ENCODE data around the gene GRN. TPM values are rescaled to one million over a fixed set of nuclear protein-coding genes. Genes with fewer than 3 reads are reported as not detected.

The GRN gene
- total RNA-seq, 2 experiments from 2014 or later, result 56.5 to 69.2 TPM

DNA sequence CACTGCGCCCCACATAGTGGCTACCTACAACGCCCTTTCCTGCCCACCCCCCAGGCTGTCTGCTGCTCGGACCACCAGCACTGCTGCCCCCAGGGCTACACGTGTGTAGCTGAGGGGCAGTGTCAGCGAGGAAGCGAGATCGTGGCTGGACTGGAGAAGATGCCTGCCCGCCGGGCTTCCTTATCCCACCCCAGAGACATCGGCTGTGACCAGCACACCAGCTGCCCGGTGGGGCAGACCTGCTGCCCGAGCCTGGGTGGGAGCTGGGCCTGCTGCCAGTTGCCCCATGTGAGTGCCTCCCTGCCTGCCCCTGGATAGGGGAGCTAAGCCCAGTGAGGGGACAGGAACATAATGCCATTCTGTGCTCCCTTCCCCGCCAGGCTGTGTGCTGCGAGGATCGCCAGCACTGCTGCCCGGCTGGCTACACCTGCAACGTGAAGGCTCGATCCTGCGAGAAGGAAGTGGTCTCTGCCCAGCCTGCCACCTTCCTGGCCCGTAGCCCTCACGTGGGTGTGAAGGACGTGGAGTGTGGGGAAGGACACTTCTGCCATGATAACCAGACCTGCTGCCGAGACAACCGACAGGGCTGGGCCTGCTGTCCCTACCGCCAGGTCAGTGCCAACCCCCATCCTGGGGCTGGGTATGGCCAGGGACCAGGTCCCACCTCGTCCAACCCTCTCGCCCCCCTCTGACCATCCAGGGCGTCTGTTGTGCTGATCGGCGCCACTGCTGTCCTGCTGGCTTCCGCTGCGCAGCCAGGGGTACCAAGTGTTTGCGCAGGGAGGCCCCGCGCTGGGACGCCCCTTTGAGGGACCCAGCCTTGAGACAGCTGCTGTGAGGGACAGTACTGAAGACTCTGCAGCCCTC lies 7.1 kb downstream of the GRN start:
- CTCF ChIA-PET, result interaction anchor here (1.1 to 6.2 kb wide), 9 partner anchors 10 to 201 kb away, joined by 3 to 64 read pairs (median 11); partner anchors contain the start of gene FAM171A2
- Mint-ChIP-seq H3K27me3 (peaks cover 12% of the 10 kb centered on the region), H3K27ac (no peak overlapping the region), H3K4me1 (peaks cover 18% of the 10 kb centered on the region), H3K9me3 (ENCODE audit: low read depth) (no peaks in the 10 kb centered on the region), H3K4me3 (no peak overlapping the region), H3K36me3 (peaks cover 5% of the 10 kb centered on the region)
- no peak for DNase-seq
- ATAC-seq, result no peak

- CTCF ChIA-PET, result interaction anchor here (1.2 to 6.2 kb wide), 7 partner anchors 11 to 170 kb away, joined by 3 to 64 read pairs (median 6); partner anchors contain the start of gene FAM171A2
- H3K27me3 Mint-ChIP-seq, result peaks cover 12% of the 10 kb centered on the region
- H3K27ac Mint-ChIP-seq, result no peak overlapping the region
- peaks cover 14% of the 10 kb centered on the region for H3K4me1 Mint-ChIP-seq
- peak overlapping the region; percentile 43 for H3K4me3 Mint-ChIP-seq
- peaks cover 5% of the 10 kb centered on the region for H3K36me3 Mint-ChIP-seq
- ATAC-seq (no peak), DNase-seq (no peak)
- no peaks in the 10 kb centered on the region for H3K9me3 Mint-ChIP-seq (ENCODE audit: low read depth)
These were observed 7.9 kb downstream of the GRN start for GRCh38 chr17:44352828-44353671.

DNA sequence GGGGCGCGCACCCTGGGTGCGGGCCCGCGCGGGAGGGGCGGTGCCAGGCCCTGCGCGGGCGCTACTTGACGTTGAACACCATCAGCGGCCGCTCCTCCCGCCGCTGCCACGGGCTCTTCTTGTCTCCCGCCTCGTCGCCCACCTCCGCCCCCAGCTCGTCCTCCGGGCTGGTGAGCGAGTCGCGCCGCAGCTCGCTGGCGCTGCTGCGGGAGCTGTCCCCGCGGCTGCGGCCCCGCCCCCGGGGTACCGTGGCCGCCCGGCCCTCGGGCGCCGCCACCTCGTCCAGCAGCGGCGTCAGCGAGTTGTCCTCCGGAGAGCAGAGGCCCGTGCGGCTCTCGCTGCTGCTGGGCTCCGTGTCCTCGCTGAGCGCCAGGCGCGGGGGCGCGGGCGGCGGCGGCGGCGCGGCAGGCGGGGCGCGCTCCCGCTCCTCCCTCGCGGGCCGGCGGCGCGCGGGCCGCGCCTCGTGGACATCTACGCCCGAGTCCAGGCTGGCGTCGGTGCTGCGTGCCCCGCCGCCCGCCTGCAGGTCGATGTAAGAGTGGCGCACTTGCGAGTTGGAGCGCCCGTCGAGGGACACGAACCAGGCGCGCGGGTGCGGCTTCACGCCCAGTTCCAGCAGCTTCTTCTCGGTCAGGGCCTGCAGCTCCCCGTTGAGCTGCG lies 8.7 kb downstream of the GRN start:
- CTCF ChIA-PET, result interaction anchor here (0.6 to 6.2 kb wide), 18 partner anchors 9 to 185 kb away, joined by 3 to 64 read pairs (median 4); partner anchors contain the start of genes FAM171A2 and GRN
- Mint-ChIP-seq H3K27me3 (peaks cover 14% of the 10 kb centered on the region), H3K27ac (no peak overlapping the region), H3K4me3 (no peak overlapping the region), H3K36me3 (peaks cover 5% of the 10 kb centered on the region), H3K4me1 (peaks cover 7% of the 10 kb centered on the region), H3K9me3 (ENCODE audit: low read depth) (no peaks in the 10 kb centered on the region)
- no peak for DNase-seq
- ATAC-seq, result peak; percentile 13

GRCh38 chr17:44354582-44355561 lies 9.8 kb downstream of the GRN start:
- ATAC-seq, result peak; percentile 48
- DNase-seq, result peak; percentile 72
- H3K9me3 Mint-ChIP-seq (ENCODE audit: low read depth), result no peaks in the 10 kb centered on the region
- H3K4me1 Mint-ChIP-seq, result peaks cover 6% of the 10 kb centered on the region
- H3K36me3 Mint-ChIP-seq, result peaks cover 5% of the 10 kb centered on the region
- peak overlapping the region; percentile 52 for H3K4me3 Mint-ChIP-seq
- no peak overlapping the region for H3K27ac Mint-ChIP-seq
- H3K27me3 Mint-ChIP-seq, result peaks cover 14% of the 10 kb centered on the region
- CTCF ChIA-PET, result interaction anchor here (0.6 to 6.2 kb wide), 19 partner anchors 9 to 186 kb away, joined by 3 to 64 read pairs (median 4); partner anchors contain the start of genes FAM171A2 and GRN

DNA sequence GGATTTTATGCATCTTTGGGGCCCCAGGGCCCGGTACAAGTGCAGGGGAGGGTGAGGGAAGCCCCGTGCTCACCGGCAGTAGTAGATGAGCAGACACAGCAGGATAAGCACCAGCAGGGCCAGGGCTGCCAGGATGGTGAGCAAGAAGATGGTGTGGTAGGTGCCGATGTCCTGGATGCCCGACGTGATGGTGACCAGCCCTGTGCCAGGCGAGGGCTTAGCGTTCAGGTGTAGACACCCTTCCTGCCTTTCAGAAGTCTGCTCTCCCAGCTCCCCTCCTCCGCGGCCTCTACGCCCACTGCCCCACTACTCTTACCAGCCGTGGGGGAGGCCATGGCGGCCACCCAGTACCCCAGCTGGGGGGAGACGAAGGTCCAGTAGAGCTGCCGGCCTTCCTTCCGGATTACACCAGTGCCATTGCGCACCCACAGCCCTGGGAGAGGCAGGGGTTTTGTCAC lies 10.6 kb downstream of the GRN start:
- no peak overlapping the region for H3K27ac Mint-ChIP-seq
- DNase-seq (no peak), ATAC-seq (no peak)
- H3K9me3 Mint-ChIP-seq (ENCODE audit: low read depth), result no peaks in the 10 kb centered on the region
- H3K4me3 Mint-ChIP-seq, result no peak overlapping the region
- peaks cover 5% of the 10 kb centered on the region for H3K4me1 Mint-ChIP-seq
- CTCF ChIA-PET, result interaction anchor here (1.1 to 6.2 kb wide), 7 partner anchors 8 to 146 kb away, joined by 3 to 45 read pairs (median 4); partner anchors contain the start of genes FAM171A2 and GRN
- H3K36me3 Mint-ChIP-seq, result peaks cover 5% of the 10 kb centered on the region
- H3K27me3 Mint-ChIP-seq, result peaks cover 20% of the 10 kb centered on the region

DNA sequence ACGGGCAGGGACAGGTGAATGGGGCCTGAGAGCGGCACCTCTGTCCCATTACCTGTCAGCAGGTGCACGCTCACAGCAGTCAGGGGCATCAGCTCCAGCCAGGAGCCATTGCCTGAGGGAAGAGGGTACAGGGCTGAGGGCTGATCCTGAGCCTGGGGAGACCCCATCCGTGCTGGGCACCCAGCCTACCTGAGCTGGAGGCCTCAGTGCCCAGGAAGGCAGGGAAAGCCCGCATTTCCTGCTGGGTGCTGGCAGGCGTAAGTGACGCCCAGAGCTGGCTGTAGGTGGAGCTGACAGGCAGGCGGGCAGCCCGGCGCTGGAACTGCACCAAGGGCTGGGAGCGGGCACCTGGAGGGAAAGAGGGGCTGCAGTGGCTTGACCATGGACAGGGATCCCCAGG lies 11.1 kb downstream of the GRN start:
- H3K9me3 Mint-ChIP-seq (ENCODE audit: low read depth), result no peaks in the 10 kb centered on the region
- H3K36me3 Mint-ChIP-seq, result peaks cover 5% of the 10 kb centered on the region
- H3K4me1 Mint-ChIP-seq, result peaks cover 4% of the 10 kb centered on the region
- CTCF ChIA-PET, result interaction anchor here (1.2 to 3.4 kb wide), 4 partner anchors 11 to 146 kb away, joined by 3 to 23 read pairs (median 4); partner anchors contain the start of gene GRN
- H3K27ac Mint-ChIP-seq, result no peak overlapping the region
- H3K27me3 Mint-ChIP-seq, result peaks cover 22% of the 10 kb centered on the region
- ATAC-seq (no peak), DNase-seq (no peak)
- no peak overlapping the region for H3K4me3 Mint-ChIP-seq

GRCh38 chr17:44358066-44358465 lies 13.0 kb downstream of the GRN start:
- Mint-ChIP-seq H3K27ac (no peak overlapping the region), H3K27me3 (peaks cover 23% of the 10 kb centered on the region), H3K4me1 (peaks cover 2% of the 10 kb centered on the region), H3K9me3 (ENCODE audit: low read depth) (no peaks in the 10 kb centered on the region), H3K4me3 (no peak overlapping the region), H3K36me3 (no peaks in the 10 kb centered on the region)
- CTCF ChIA-PET, result interaction anchor here (0.9 kb wide), 1 partner anchor 148 kb away, joined by 3 read pairs; no protein-coding TSS in a partner anchor
- no peak for ATAC-seq
- DNase-seq, result no peak

- DNase-seq, result no peak
- H3K27me3 Mint-ChIP-seq, result peaks cover 21% of the 10 kb centered on the region
- CTCF ChIA-PET, result interaction anchor here (0.5 to 1.5 kb wide), 3 partner anchors 14 to 149 kb away, joined by 3 to 5 read pairs (median 4); partner anchors contain the start of gene GRN
- no peak for ATAC-seq
- H3K27ac Mint-ChIP-seq, result no peak overlapping the region
- no peaks in the 10 kb centered on the region for H3K9me3 Mint-ChIP-seq (ENCODE audit: low read depth)
- no peaks in the 10 kb centered on the region for H3K36me3 Mint-ChIP-seq
- no peak overlapping the region for H3K4me3 Mint-ChIP-seq
- H3K4me1 Mint-ChIP-seq, result peaks cover 1% of the 10 kb centered on the region
These were observed 13.9 kb downstream of the GRN start for GRCh38 chr17:44359006-44359405.

DNA sequence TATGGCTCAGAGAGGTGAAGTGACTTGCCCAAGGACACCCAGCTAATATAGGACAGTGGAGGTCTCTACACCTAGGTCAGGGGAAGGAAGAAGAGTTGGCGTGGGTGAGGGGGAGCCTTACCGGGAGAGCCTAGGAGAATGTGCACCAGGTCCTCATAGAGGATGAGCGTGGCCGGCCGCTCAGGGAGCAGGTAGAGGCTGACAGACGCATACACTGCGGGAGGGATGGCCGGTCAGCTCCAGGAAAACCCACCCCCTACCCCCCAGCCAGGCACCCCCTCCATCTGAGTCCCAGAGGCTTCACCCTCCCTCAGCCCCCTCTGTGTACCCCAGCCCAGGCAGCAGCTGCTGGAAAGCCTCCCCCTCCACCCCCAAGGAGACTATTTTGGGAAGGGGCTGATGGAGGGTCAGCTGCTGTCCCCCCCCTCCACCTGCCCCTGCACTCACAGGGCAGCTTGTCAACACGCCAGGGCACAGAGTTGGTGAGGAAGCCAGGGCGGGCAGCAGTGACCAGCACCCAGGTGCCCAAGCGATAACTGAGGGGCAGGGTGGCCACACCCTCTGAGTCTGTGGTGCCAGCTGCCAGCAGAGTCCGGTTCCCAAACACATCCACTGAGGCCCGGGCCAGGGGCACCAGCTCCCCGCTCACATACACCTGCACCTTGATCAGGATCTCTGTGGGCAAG lies 14.5 kb downstream of the GRN start:
- no peak for DNase-seq
- CTCF ChIA-PET, result interaction anchor here (0.5 to 1.5 kb wide), 5 partner anchors 9 to 149 kb away, joined by 3 to 5 read pairs (median 4); partner anchors contain the start of gene GRN
- Mint-ChIP-seq H3K9me3 (ENCODE audit: low read depth) (no peaks in the 10 kb centered on the region), H3K4me1 (no peaks in the 10 kb centered on the region), H3K4me3 (no peak overlapping the region), H3K27ac (no peak overlapping the region), H3K27me3 (peaks cover 26% of the 10 kb centered on the region), H3K36me3 (no peaks in the 10 kb centered on the region)
- no peak for ATAC-seq

DNA sequence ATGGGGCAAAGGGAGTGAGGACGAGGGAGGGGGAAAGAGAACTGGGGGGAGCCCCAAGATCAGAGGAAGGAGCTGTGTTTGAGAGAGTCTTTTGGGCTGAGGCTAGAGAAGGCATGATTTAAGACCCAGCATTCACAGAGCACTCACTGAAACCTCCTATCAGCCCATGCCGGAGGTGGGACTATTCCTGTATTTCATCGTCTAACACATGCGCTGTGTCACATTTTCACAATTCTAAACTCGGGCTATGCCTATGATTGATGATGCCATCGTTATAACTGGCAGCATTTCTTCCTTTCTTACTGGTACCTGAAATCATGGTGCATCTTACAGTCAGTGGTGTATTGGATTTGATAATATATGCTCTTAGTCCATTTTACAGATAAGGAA lies 15.0 kb downstream of the GRN start:
- Mint-ChIP-seq H3K4me1 (no peaks in the 10 kb centered on the region), H3K36me3 (no peaks in the 10 kb centered on the region), H3K27ac (no peak overlapping the region), H3K9me3 (ENCODE audit: low read depth) (no peaks in the 10 kb centered on the region), H3K27me3 (peaks cover 29% of the 10 kb centered on the region), H3K4me3 (no peak overlapping the region)
- no peak for ATAC-seq
- CTCF ChIA-PET, result interaction anchor here (0.7 to 1.5 kb wide), 3 partner anchors 10 to 150 kb away, joined by 3 to 5 read pairs (median 4); partner anchors contain the start of gene GRN
- no peak for DNase-seq

DNA sequence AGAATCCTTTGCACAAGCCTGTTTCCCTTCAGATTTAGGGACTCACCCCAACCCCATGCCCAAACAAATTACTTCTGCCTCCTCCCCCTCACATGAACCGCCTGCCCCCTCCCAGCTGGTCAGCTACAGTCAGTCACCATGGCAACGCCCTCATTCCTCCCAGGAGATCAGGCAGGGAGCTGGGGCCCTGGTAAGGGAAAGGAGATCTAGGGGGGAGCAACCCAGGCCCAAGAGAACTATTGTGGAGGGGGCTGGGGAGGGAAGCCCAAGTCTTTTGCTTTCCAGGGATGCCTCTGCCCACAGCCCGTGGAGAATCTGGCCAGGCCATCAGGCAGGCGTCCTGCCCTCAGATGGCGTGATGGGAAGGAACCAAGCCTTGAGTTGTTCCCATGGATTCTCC lies 15.7 kb downstream of the GRN start:
- no peak for DNase-seq
- no peaks in the 10 kb centered on the region for H3K9me3 Mint-ChIP-seq (ENCODE audit: low read depth)
- no peaks in the 10 kb centered on the region for H3K36me3 Mint-ChIP-seq
- H3K4me1 Mint-ChIP-seq, result no peaks in the 10 kb centered on the region
- H3K4me3 Mint-ChIP-seq, result no peak overlapping the region
- ATAC-seq, result no peak
- H3K27me3 Mint-ChIP-seq, result peaks cover 31% of the 10 kb centered on the region
- no peak overlapping the region for H3K27ac Mint-ChIP-seq
- CTCF ChIA-PET, result interaction anchor here (1.2 kb wide), 1 partner anchor 15 kb away, joined by 5 read pairs; the partner anchor contains the start of gene GRN
